IMR-90 (cell line): ENCODE data around the gene CD80. TPM values are rescaled to one million over a fixed set of nuclear protein-coding genes. Genes with fewer than 3 reads are reported as not detected.

Experiments used
- ATAC-seq: fragments of 200-7000 bp; cut with Tn5 transposase; 2 replicates; pipeline ENCODE4 v1.9.1; 2020; ENCODE audit warnings: low read depth, mild to moderate bottlenecking, moderate library complexity
- BruUV-seq: library from RNA; stranded (reverse); fragments of 400-500 nt; replicated peaks from 2 replicates; lab custom pipeline; 2021; lab: Mats Ljungman, UMichigan
- CTCF ChIA-PET: fragments of 300-600 bp; formaldehyde crosslinking; extraction: SDS; loops from one replicate; lab custom pipeline; 2021; ENCODE audit warnings: antibody characterized with exemption; lab: Yijun Ruan, JAX
- POLR2A ChIA-PET: fragments of 300-600 bp; sonication (Branson Sonifier 250); formaldehyde crosslinking; loops from one replicate; lab custom pipeline; 2022; ENCODE audit warnings: antibody characterized with exemption; ENCODE audit not compliant: unreplicated experiment; lab: Charles Lee
- DNase-seq: peaks from one replicate; pipeline ENCODE4 v3.0.0; 2013
- H2AFZ ChIP-seq: replicated peaks from 2 replicates; pipeline ENCODE3; 2013; ENCODE audit warnings: low read length, mild to moderate bottlenecking; ENCODE audit not compliant: poor library complexity
- H2AK5ac ChIP-seq: 2 replicates; pipeline ENCODE4 v1.6.1; 2013; ENCODE audit warnings: low read depth, low read length, inconsistent platforms
- H2AK9ac ChIP-seq: replicated peaks from 2 replicates; pipeline ENCODE3; 2013; ENCODE audit warnings: mild to moderate bottlenecking, low read depth, low read length, moderate library complexity; ENCODE audit not compliant: poor library complexity
- H2BK120ac ChIP-seq: 2 replicates; pipeline ENCODE4 v1.6.1; 2013; ENCODE audit warnings: low read depth, low read length, inconsistent platforms
- H2BK15ac ChIP-seq: 3 replicates; pipeline ENCODE4 v1.6.1; 2013; ENCODE audit warnings: low read depth, low read length, inconsistent platforms
- H2BK20ac ChIP-seq: 2 replicates; pipeline ENCODE4 v1.6.1; 2013; ENCODE audit warnings: low read depth, mild to moderate bottlenecking, inconsistent platforms, low read length, moderate library complexity
- H2BK5ac ChIP-seq: 2 replicates; pipeline ENCODE4 v1.6.1; 2013; ENCODE audit warnings: mild to moderate bottlenecking, low read depth, low read length, inconsistent platforms; ENCODE audit not compliant: poor library complexity, severe bottlenecking
- H3K14ac ChIP-seq: replicated peaks from 2 replicates; pipeline ENCODE4 v1.6.1; 2013; ENCODE audit warnings: low read depth, low read length, inconsistent platforms
- H3K18ac ChIP-seq: 2 replicates; pipeline ENCODE4 v1.6.1; 2013; ENCODE audit warnings: low read depth, low read length, control low read depth
- H3K23ac ChIP-seq: 2 replicates; pipeline ENCODE4 v1.6.1; 2013; ENCODE audit warnings: low read depth, low read length, inconsistent platforms
- H3K27ac ChIP-seq: 2 replicates; pipeline ENCODE4 v1.5.1; 2013; ENCODE audit warnings: mild to moderate bottlenecking, control low read depth, low read length; ENCODE audit not compliant: insufficient read depth
- H3K27me3 ChIP-seq: 2 replicates; pipeline ENCODE4 v1.6.1; 2013; ENCODE audit warnings: low read length; ENCODE audit not compliant: control insufficient read depth, insufficient read depth
- H3K36me3 ChIP-seq: 2 replicates; pipeline ENCODE4 v1.6.1; 2013; ENCODE audit warnings: low read length, mixed read lengths; ENCODE audit not compliant: control insufficient read depth, insufficient read depth
- H3K4ac ChIP-seq: 2 replicates; pipeline ENCODE4 v1.6.1; 2013; ENCODE audit warnings: low read depth, low read length, inconsistent platforms
- H3K4me1 ChIP-seq: 2 replicates; pipeline ENCODE4 v1.6.1; 2013; ENCODE audit warnings: low read length, mixed read lengths; ENCODE audit not compliant: control insufficient read depth, insufficient read depth
- H3K4me2 ChIP-seq: 2 replicates; pipeline ENCODE4 v1.6.1; 2013; ENCODE audit warnings: low read depth, mild to moderate bottlenecking, control low read depth, low read length, moderate library complexity
- H3K4me3 ChIP-seq: 2 replicates; pipeline ENCODE4 v1.5.1; 2013; ENCODE audit warnings: low read depth, mild to moderate bottlenecking, control low read depth, low read length, moderate library complexity; ENCODE audit not compliant: insufficient read depth
- H3K56ac ChIP-seq: 2 replicates; pipeline ENCODE4 v1.6.1; 2013; ENCODE audit warnings: low read length, inconsistent platforms; ENCODE audit not compliant: insufficient read depth; ENCODE audit errors: extremely low read depth
- H3K79me1 ChIP-seq, 2 experiments: 2 replicates each; pipeline ENCODE4 v1.6.1; 2013; ENCODE audit warnings: low read length in 2 of 2, inconsistent platforms in 1 of 2, low read depth in 1 of 2
- H3K9ac ChIP-seq: 2 replicates; pipeline ENCODE4 v1.6.1; 2013; ENCODE audit warnings: low read depth, low read length, control low read depth
- H3K9me1 ChIP-seq: 2 replicates; pipeline ENCODE4 v1.6.1; 2013; ENCODE audit warnings: low read length, inconsistent platforms; ENCODE audit not compliant: insufficient read depth
- H3K9me3 ChIP-seq: 2 replicates; pipeline ENCODE4 v1.6.1; 2013; ENCODE audit warnings: low read length; ENCODE audit not compliant: control insufficient read depth, insufficient read depth
- H4K20me1 ChIP-seq: 2 replicates; pipeline ENCODE4 v1.6.1; 2013; ENCODE audit warnings: low read length, inconsistent platforms; ENCODE audit not compliant: insufficient read depth
- H4K5ac ChIP-seq: 2 replicates; pipeline ENCODE4 v1.6.1; 2013; ENCODE audit warnings: mild to moderate bottlenecking, low read depth, low read length, control low read depth
- H4K8ac ChIP-seq, 2 experiments: 2 replicates each; pipeline ENCODE4 v1.6.1; 2013; ENCODE audit warnings: low read depth in 2 of 2, low read length in 2 of 2, control low read depth in 1 of 2, inconsistent platforms in 1 of 2
- H4K91ac ChIP-seq: 2 replicates; pipeline ENCODE4 v1.6.1; 2013; ENCODE audit warnings: low read depth, low read length, inconsistent platforms; ENCODE audit not compliant: insufficient read depth
- BHLHE40 ChIP-seq: fragments of 150-350 bp; IDR thresholded peaks from 2 replicates; pipeline ENCODE4 v1.6.1; 2016; ENCODE audit warnings: mild to moderate bottlenecking, low read depth, low read length
- CEBPB ChIP-seq: IDR thresholded peaks from 2 replicates; pipeline ENCODE4 v1.6.1; 2012; ENCODE audit warnings: low read depth, low read length, improper control_type of control experiment
- CHD1 ChIP-seq: IDR thresholded peaks from 2 replicates; pipeline ENCODE4 v1.6.1; 2012; ENCODE audit warnings: low read depth, low read length, improper control_type of control experiment
- CTCF ChIP-seq: conservative IDR thresholded peaks from 2 replicates; pipeline ENCODE4 v1.5.1; 2012; ENCODE audit warnings: mild to moderate bottlenecking, low read depth, low read length, improper control_type of control experiment
- MAFK ChIP-seq: IDR thresholded peaks from 2 replicates; pipeline ENCODE4 v1.6.1; 2012; ENCODE audit warnings: low read depth, low read length, improper control_type of control experiment
- MAZ ChIP-seq: IDR thresholded peaks from 2 replicates; pipeline ENCODE4 v1.6.1; 2012; ENCODE audit warnings: low read depth, mild to moderate bottlenecking, low read length, improper control_type of control experiment, moderate library complexity, borderline replicate concordance
- MXI1 ChIP-seq: IDR thresholded peaks from 2 replicates; pipeline ENCODE4 v1.6.1; 2012; ENCODE audit warnings: low read depth, mild to moderate bottlenecking, low read length, moderate library complexity, borderline replicate concordance
- NFE2L2 ChIP-seq: fragments of 150-350 bp; IDR thresholded peaks from 2 replicates; pipeline ENCODE4 v1.6.1; 2016; ENCODE audit warnings: low read depth, mild to moderate bottlenecking, low read length
- RAD21 ChIP-seq: IDR thresholded peaks from 2 replicates; pipeline ENCODE4 v1.6.1; 2012; ENCODE audit warnings: low read length, improper control_type of control experiment
- RCOR1 ChIP-seq: IDR thresholded peaks from 2 replicates; pipeline ENCODE4 v1.6.1; 2012; ENCODE audit warnings: mild to moderate bottlenecking, low read length, improper control_type of control experiment; ENCODE audit not compliant: insufficient replicate concordance
- RFX5 ChIP-seq: IDR thresholded peaks from 2 replicates; pipeline ENCODE4 v1.8.0; 2012; ENCODE audit warnings: low read depth, mild to moderate bottlenecking, low read length, moderate library complexity
- SMC3 ChIP-seq: fragments of 150-350 bp; IDR thresholded peaks from 2 replicates; pipeline ENCODE4 v1.6.1; 2016; ENCODE audit warnings: low read depth, mild to moderate bottlenecking, antibody characterized with exemption, low read length, moderate library complexity
- WGBS, 2 experiments: methylation state at CpG; one replicate each; pipeline versions ENCODE4 v1.1.5 to v1.1.7; 2013; ENCODE audit warnings: missing lambda C conversion rate in 2 of 2; ENCODE audit not compliant: insufficient read length in 1 of 2; ENCODE audit errors: extremely low coverage in 2 of 2; 5-methylcytosine and 5-hydroxymethylcytosine counted together
- dilution Hi-C: fragments of 300-500 bp; cut with HindIII; formaldehyde crosslinking; loops from one replicate; pipeline ENCODE4 v1.14.3; 2018; ENCODE audit warnings: low sequenced_read_pairs; ENCODE audit not compliant: unreplicated experiment
- in situ Hi-C: fragments of 300-500 bp; cut with MboI; formaldehyde crosslinking; loops from 3 replicates; pipeline ENCODE4 v1.14.3; 2019; ENCODE audit warnings: low sequenced_read_pairs, inconsistent platforms, mixed read lengths
- intact Hi-C: fragments of 100-400 bp; cut with micrococcal nuclease; formaldehyde crosslinking; loops from 2 replicates; pipeline ENCODE4 v1.10.0; 2022
- polyA plus RNA-seq, 3 experiments: library from polyadenylated mRNA; depleted of rRNA; stranded (reverse); fragments of >200 nt; gene quantifications; 2 replicates each; pipeline ENCODE4 v1.2.3, GENCODE V29; 2012; ENCODE audit warnings: low replicate concordance in 1 of 3
- total RNA-seq: library from RNA; depleted of rRNA; stranded (reverse); fragments of >200 nt; gene quantifications from 2 replicates; pipeline ENCODE4 v1.2.3, GENCODE V29; 2012
- TF ChIP-seq, protein P1 (sequence below): fragments of 150-350 bp; IDR thresholded peaks from 2 replicates; pipeline ENCODE4 v1.6.1; 2017; ENCODE audit warnings: mild to moderate bottlenecking, antibody characterized with exemption, low read length, low read depth

CD80 gene
- total and polyA plus RNA-seq, 2 of the 4 experiments (the other 2 are of a cell fraction) = not detected

- ATAC-seq (no peak), DNase-seq (no peak)
- H2AFZ ChIP-seq = no peak overlapping the region
- H3K9ac ChIP-seq = no peak overlapping the region
- H2BK20ac ChIP-seq = no peak overlapping the region
- no peak overlapping the region for H3K56ac ChIP-seq
- no peak overlapping the region for H4K91ac ChIP-seq
- no peaks in the 10 kb centered on the region for H3K79me1 ChIP-seq
- POLR2A ChIA-PET = no interaction called here
- no peaks in the 10 kb centered on the region for H3K9me1 ChIP-seq
- no peak overlapping the region for H3K23ac ChIP-seq
- no peak overlapping the region for H3K14ac ChIP-seq
- H4K5ac ChIP-seq = no peak overlapping the region
- no peak overlapping the region for H3K4me3 ChIP-seq
- no peak overlapping the region for H3K4ac ChIP-seq
- intact Hi-C loops = no loop called here
- H2BK5ac ChIP-seq = no peak overlapping the region
- WGBS, 2 experiments = 89% methylated on average over 7 of the region's 10 CpGs; no CpG with 5 or more reads in 1 of the 2 experiments
- H3K4me2 ChIP-seq = no peak overlapping the region
- in situ Hi-C loops = loop anchor here (25.0 kb wide), 1 partner anchor 698 kb away; no protein-coding TSS in a partner anchor
- no peak overlapping the region for H2BK15ac ChIP-seq
- H3K36me3 ChIP-seq = no peaks in the 10 kb centered on the region
- H4K8ac ChIP-seq = no peak overlapping the region
- TF ChIP-seq CEBPB = no peak
- no peak for TF ChIP-seq RFX5
- TF ChIP-seq, protein P1, sequence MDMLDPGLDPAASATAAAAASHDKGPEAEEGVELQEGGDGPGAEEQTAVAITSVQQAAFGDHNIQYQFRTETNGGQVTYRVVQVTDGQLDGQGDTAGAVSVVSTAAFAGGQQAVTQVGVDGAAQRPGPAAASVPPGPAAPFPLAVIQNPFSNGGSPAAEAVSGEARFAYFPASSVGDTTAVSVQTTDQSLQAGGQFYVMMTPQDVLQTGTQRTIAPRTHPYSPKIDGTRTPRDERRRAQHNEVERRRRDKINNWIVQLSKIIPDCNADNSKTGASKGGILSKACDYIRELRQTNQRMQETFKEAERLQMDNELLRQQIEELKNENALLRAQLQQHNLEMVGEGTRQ = no peak
- no peak for TF ChIP-seq MAFK
- TF ChIP-seq CTCF = no peak
- no peak for TF ChIP-seq SMC3
- TF ChIP-seq NFE2L2 = no peak
- TF ChIP-seq BHLHE40 = no peak
- no peak for TF ChIP-seq RCOR1
- no peak for TF ChIP-seq CHD1
- no peak for TF ChIP-seq MAZ
- no peak for TF ChIP-seq MXI1
- TF ChIP-seq RAD21 = no peak
- H3K27me3 ChIP-seq = peaks cover 11% of the 10 kb centered on the region
- dilution Hi-C loops = no loop called here
- H3K4me1 ChIP-seq = no peaks in the 10 kb centered on the region
- H4K20me1 ChIP-seq = no peaks in the 10 kb centered on the region
- H3K27ac ChIP-seq = no peak overlapping the region
- H2BK120ac ChIP-seq = no peak overlapping the region
- no peak overlapping the region for H2AK5ac ChIP-seq
- H2AK9ac ChIP-seq = no peak overlapping the region
- H3K18ac ChIP-seq = no peak overlapping the region
- H3K9me3 ChIP-seq = no peaks in the 10 kb centered on the region
- no TSS peak for BruUV-seq
- CTCF ChIA-PET = interaction anchor here (0.6 kb wide), 1 partner anchor 618 kb away, joined by 3 read pairs; no protein-coding TSS in a partner anchor
These were observed 25.8 kb upstream of the CD80 start for GRCh38 chr3:119585208-119585607.
